Measurements from ENCODE around the gene SYN1. TPM values are rescaled to one million over a fixed set of nuclear protein-coding genes. Genes with fewer than 3 reads are reported as not detected.

The SYN1 gene
- total RNA-seq, 4 donors from 2014 or later, result 0.16 to 0.41 (median 0.39) TPM

- Histone ChIP-seq H3K36me3 (no peaks in the 10 kb centered on the region), H3K27ac (peak overlapping the region in 1 of 4 donors; percentile 45), H3K27me3 (no peaks in the 10 kb centered on the region), H3K9me3 (no peaks in the 10 kb centered on the region), H3K4me3 (peak overlapping the region; percentile 38 to 70 (median 50)), H3K4me1 (no peaks in the 10 kb centered on the region)
- in situ Hi-C loops (cut with MboI; ENCODE audit: low pct_ligation_motif_present in 1 of 4, low pct_unique_long_range_greater_than_20kb in 1 of 4, low sequenced_read_pairs in 3 of 4), result loop anchor here in 3 of 4 donors (10.0 to 25.0 kb wide), 3 partner anchors 136 to 336 kb away; partner anchors contain the start of gene UBA1 (in 3 of the 3)
- TF ChIP-seq EP300 (IDR thresholded peaks at IDR 0.05; ENCODE audit: low read depth) (no peak), CTCF (IDR thresholded peaks at IDR 0.05) (no peak), POLR2AphosphoS5 (IDR thresholded peaks at IDR 0.05) (no peak), POLR2A (IDR thresholded peaks at IDR 0.05) (no peak)
- 52% methylated on average over 33 of the region's 34 CpGs; no CpG with 5 or more reads in 1 of the 2 donors for WGBS, 2 donors (ENCODE audit: low coverage in 1 of 2)
- DNase-seq, result no peak
- intact Hi-C loops (cut with DNase I; ENCODE audit: low total_unique reads), result loop anchor here (10.0 kb wide), 1 partner anchor 139 kb away; no protein-coding TSS in a partner anchor
Observed at GRCh38 chrX:47523713-47524166, 95.9 kb downstream of the SYN1 start.

GRCh38 chrX:47523297-47523696, 96.4 kb downstream of the SYN1 start:
- H3K27ac ChIP-seq, result peak overlapping the region in 1 of 4 donors; percentile 45
- intact Hi-C loops (cut with DNase I; ENCODE audit: low total_unique reads), result loop anchor here (10.0 kb wide), 1 partner anchor 138 kb away; no protein-coding TSS in a partner anchor

More at GRCh38 chrX:47523297-47523696, 96.4 kb downstream of the SYN1 start:
- WGBS, 2 donors (ENCODE audit: low coverage in 1 of 2), result 40% methylated on average over 31 of the region's 33 CpGs; no CpG with 5 or more reads in 1 of the 2 donors
- DNase-seq, result peak; percentile 88
- no peaks in the 10 kb centered on the region for H3K36me3 ChIP-seq
- in situ Hi-C loops (cut with MboI; ENCODE audit: low pct_ligation_motif_present in 1 of 4, low pct_unique_long_range_greater_than_20kb in 1 of 4, low sequenced_read_pairs in 3 of 4), result loop anchor here in 3 of 4 donors (10.0 to 25.0 kb wide), 3 partner anchors 136 to 336 kb away; partner anchors contain the start of gene UBA1 (in 3 of the 3)
- TF ChIP-seq POLR2A (IDR thresholded peaks at IDR 0.05), result no peak
- no peak for TF ChIP-seq POLR2AphosphoS5 (IDR thresholded peaks at IDR 0.05)
- TF ChIP-seq EP300 (IDR thresholded peaks at IDR 0.05; ENCODE audit: low read depth), result no peak
- TF ChIP-seq CTCF (IDR thresholded peaks at IDR 0.05), result peak; percentile 62 to 76 (median 70)
- H3K4me1 ChIP-seq, result no peaks in the 10 kb centered on the region
- H3K4me3 ChIP-seq, result peak overlapping the region; percentile 38 to 70 (median 50)
- no peaks in the 10 kb centered on the region for H3K27me3 ChIP-seq
- H3K9me3 ChIP-seq, result no peaks in the 10 kb centered on the region

Small RNA genes within 50 kb of the gene (small RNA-seq; reads per million reads assigned to genes)
- gene MIR4769, result 0 reads per million in 4 donors

Other genes with a start within 250 kb of the SYN1 start
- under 1 TPM in 2 of 4 donors, not detected in 2; 0.14 to 0.32 TPM for gene ZNF157, start 249.3 kb downstream of the SYN1 start, total RNA-seq
- gene ZNF41, start 136.6 kb downstream of the SYN1 start, total RNA-seq, result 10 to 100 TPM in 2 of 4 donors, 1 to 10 TPM in 2; 2.6 to 14.1 (median 9.2) TPM
- gene ARAF, start 58.7 kb downstream of the SYN1 start, total RNA-seq, result 100 to 1,000 TPM in 2 of 4 donors, 10 to 100 TPM in 2; 58.4 to 247 (median 88.3) TPM
- 10 to 100 TPM; 14.2 to 83.0 (median 43.6) TPM for gene TIMP1, start 37.4 kb downstream of the SYN1 start, total RNA-seq
- 1 to 10 TPM in 3 of 4 donors, under 1 TPM in 1; 0.60 to 10.0 (median 3.0) TPM for gene CFP, start 10.1 kb upstream of the SYN1 start, total RNA-seq
- gene ELK1, start 30.7 kb upstream of the SYN1 start, total RNA-seq, result 10 to 100 TPM; 11.6 to 27.5 (median 18.6) TPM
- gene UXT, start 39.3 kb upstream of the SYN1 start, total RNA-seq, result 100 to 1,000 TPM in 2 of 4 donors, 10 to 100 TPM in 2; 21.3 to 122 (median 91.9) TPM
- gene ZNF81, start 217.0 kb upstream of the SYN1 start, total RNA-seq, result 10 to 100 TPM in 1 of 4 donors, 1 to 10 TPM in 3; 7.8 to 11.6 (median 8.7) TPM